HEK293 (cell line): ENCODE data around the gene ZNF878.

ENCODE experiments used
- FEZF1 ChIP-seq: fragments of 450-650 bp; formaldehyde crosslinking; IDR thresholded peaks from 2 replicates; pipeline ENCODE4 v1.5.1; 2016; ENCODE audit warnings: missing biosample characterization, missing genetic modification characterization
- GLI2 ChIP-seq: fragments of 450-650 bp; formaldehyde crosslinking; IDR thresholded peaks from 2 replicates; pipeline ENCODE4; 2017; ENCODE audit warnings: missing biosample characterization, missing genetic modification characterization, low read depth, borderline replicate concordance
- GLI4 ChIP-seq: fragments of 450-650 bp; formaldehyde crosslinking; IDR thresholded peaks from 2 replicates; pipeline ENCODE4 v1.5.1; 2016; ENCODE audit warnings: missing biosample characterization, missing genetic modification characterization
- KLF16 ChIP-seq: fragments of 450-650 bp; formaldehyde crosslinking; IDR thresholded peaks from 2 replicates; pipeline ENCODE4 v1.5.1; 2017; ENCODE audit warnings: missing biosample characterization, missing genetic modification characterization
- KLF7 ChIP-seq: fragments of 450-650 bp; formaldehyde crosslinking; IDR thresholded peaks from 2 replicates; pipeline ENCODE4 v1.5.1; 2016; ENCODE audit warnings: missing biosample characterization, missing genetic modification characterization, borderline replicate concordance
- KLF8 ChIP-seq: fragments of 450-650 bp; formaldehyde crosslinking; IDR thresholded peaks from 2 replicates; pipeline ENCODE4 v1.5.1; 2016; ENCODE audit warnings: missing biosample characterization, missing genetic modification characterization
- MEIS1 ChIP-seq: sonication (generic); formaldehyde crosslinking; IDR thresholded peaks from 2 replicates; pipeline ENCODE4 v1.8.1; 2022; ENCODE audit warnings: missing genetic modification reagents, mild to moderate bottlenecking, borderline replicate concordance
- MZF1 ChIP-seq: fragments of 450-650 bp; formaldehyde crosslinking; IDR thresholded peaks from 2 replicates; pipeline ENCODE4 v1.5.1; 2017; ENCODE audit warnings: missing biosample characterization, missing genetic modification characterization, borderline replicate concordance
- OSR2 ChIP-seq: fragments of 450-650 bp; formaldehyde crosslinking; IDR thresholded peaks from 2 replicates; pipeline ENCODE4 v1.5.1; 2016; ENCODE audit warnings: missing biosample characterization, missing genetic modification characterization
- PRDM1 ChIP-seq: fragments of 450-650 bp; formaldehyde crosslinking; IDR thresholded peaks from 2 replicates; pipeline ENCODE4; 2016; ENCODE audit warnings: missing biosample characterization, missing genetic modification characterization
- ZBTB17 ChIP-seq: fragments of 450-650 bp; formaldehyde crosslinking; IDR thresholded peaks from 2 replicates; pipeline ENCODE4 v1.5.1; 2016; ENCODE audit warnings: missing biosample characterization, missing genetic modification characterization
- ZFP37 ChIP-seq: fragments of 450-650 bp; formaldehyde crosslinking; IDR thresholded peaks from 2 replicates; pipeline ENCODE4 v1.5.1; 2016; ENCODE audit warnings: missing biosample characterization, missing genetic modification characterization
- ZFP69B ChIP-seq: fragments of 450-650 bp; formaldehyde crosslinking; IDR thresholded peaks from 2 replicates; pipeline ENCODE4 v1.5.1; 2016; ENCODE audit warnings: missing biosample characterization, missing genetic modification characterization
- ZNF140 ChIP-seq: fragments of 450-650 bp; formaldehyde crosslinking; IDR thresholded peaks from 2 replicates; pipeline ENCODE4 v1.5.1; 2016; ENCODE audit warnings: missing biosample characterization, missing genetic modification characterization
- ZNF146 ChIP-seq: fragments of 450-650 bp; formaldehyde crosslinking; IDR thresholded peaks from 2 replicates; pipeline ENCODE4 v1.5.1; 2016; ENCODE audit warnings: missing biosample characterization, missing genetic modification characterization
- ZNF169 ChIP-seq: fragments of 450-650 bp; formaldehyde crosslinking; IDR thresholded peaks from 2 replicates; pipeline ENCODE4 v1.5.1; 2016; ENCODE audit warnings: missing biosample characterization, missing genetic modification characterization
- ZNF274 ChIP-seq, 2 experiments: fragments of 200-500 bp in 1 of 2; fragments of 450-650 bp in 1 of 2; sonication (Bioruptor generic) in 1 of 2; formaldehyde crosslinking in 1 of 2; IDR thresholded peaks; 2 replicates each; pipeline versions ENCODE4 v1.5.1 to v1.6.1; 2014 to 2016; ENCODE audit warnings: borderline replicate concordance in 1 of 2, inconsistent platforms in 1 of 2, low read length in 1 of 2, missing biosample characterization in 1 of 2, missing genetic modification characterization in 1 of 2
- ZNF302 ChIP-seq: fragments of 450-650 bp; formaldehyde crosslinking; IDR thresholded peaks from 2 replicates; pipeline ENCODE4 v1.5.1; 2016; ENCODE audit warnings: missing biosample characterization, missing genetic modification characterization, low read depth
- ZNF514 ChIP-seq: fragments of 450-650 bp; formaldehyde crosslinking; IDR thresholded peaks from 2 replicates; pipeline ENCODE4 v1.5.1; 2016; ENCODE audit warnings: missing biosample characterization, missing genetic modification characterization
- ZNF530 ChIP-seq: fragments of 450-650 bp; formaldehyde crosslinking; IDR thresholded peaks from 2 replicates; pipeline ENCODE4 v1.5.1; 2016; ENCODE audit warnings: low read depth, missing biosample characterization, missing genetic modification characterization
- ZNF560 ChIP-seq: fragments of 450-650 bp; formaldehyde crosslinking; IDR thresholded peaks from 2 replicates; pipeline ENCODE4 v1.5.1; 2017; ENCODE audit warnings: missing biosample characterization, missing genetic modification characterization, borderline replicate concordance
- ZNF660 ChIP-seq: fragments of 450-650 bp; IDR thresholded peaks from 2 replicates; pipeline ENCODE4 v1.5.1; 2018; ENCODE audit warnings: missing biosample characterization, mild to moderate bottlenecking, missing genetic modification characterization
- ZNF701 ChIP-seq: fragments of 450-650 bp; formaldehyde crosslinking; IDR thresholded peaks from 2 replicates; pipeline ENCODE4 v1.5.1; 2016; ENCODE audit warnings: missing biosample characterization, missing genetic modification characterization
- ZNF785 ChIP-seq: fragments of 450-650 bp; formaldehyde crosslinking; IDR thresholded peaks from 2 replicates; pipeline ENCODE4 v1.5.1; 2016; ENCODE audit warnings: missing biosample characterization, missing genetic modification characterization
- ZNF791 ChIP-seq: fragments of 450-650 bp; formaldehyde crosslinking; IDR thresholded peaks from 2 replicates; pipeline ENCODE4 v1.5.1; 2016; ENCODE audit warnings: missing biosample characterization, missing genetic modification characterization
- ZNF843 ChIP-seq: fragments of 450-650 bp; formaldehyde crosslinking; IDR thresholded peaks from 2 replicates; pipeline ENCODE4 v1.5.1; 2016; ENCODE audit warnings: missing biosample characterization, missing genetic modification characterization
- ZSCAN16 ChIP-seq: fragments of 450-650 bp; formaldehyde crosslinking; IDR thresholded peaks from 2 replicates; pipeline ENCODE4 v1.5.1; 2016; ENCODE audit warnings: missing biosample characterization, missing genetic modification characterization
- TF ChIP-seq, protein P1 (sequence below): fragments of 450-650 bp; formaldehyde crosslinking; IDR thresholded peaks from 2 replicates; pipeline ENCODE4 v1.5.1; 2016; ENCODE audit warnings: missing biosample characterization, missing genetic modification characterization
- TF ChIP-seq, protein P2 (sequence below): fragments of 450-650 bp; formaldehyde crosslinking; IDR thresholded peaks from 2 replicates; pipeline ENCODE4 v1.5.1; 2017; ENCODE audit warnings: missing biosample characterization, missing genetic modification characterization
- TF ChIP-seq, protein P3 (sequence below): fragments of 450-650 bp; formaldehyde crosslinking; IDR thresholded peaks from 2 replicates; pipeline ENCODE4 v1.5.1; 2016; ENCODE audit warnings: missing biosample characterization, missing genetic modification characterization
- TF ChIP-seq, protein P4 (sequence below): fragments of 450-650 bp; formaldehyde crosslinking; IDR thresholded peaks from 2 replicates; pipeline ENCODE4 v1.5.1; 2016; ENCODE audit warnings: missing biosample characterization, missing genetic modification characterization, low read depth
- TF ChIP-seq, protein P5 (sequence below): sonication (generic); formaldehyde crosslinking; IDR thresholded peaks from 2 replicates; pipeline ENCODE4 v1.8.1; 2022; ENCODE audit warnings: mild to moderate bottlenecking, moderate library complexity, missing genetic modification reagents

ZNF878 gene

DNA sequence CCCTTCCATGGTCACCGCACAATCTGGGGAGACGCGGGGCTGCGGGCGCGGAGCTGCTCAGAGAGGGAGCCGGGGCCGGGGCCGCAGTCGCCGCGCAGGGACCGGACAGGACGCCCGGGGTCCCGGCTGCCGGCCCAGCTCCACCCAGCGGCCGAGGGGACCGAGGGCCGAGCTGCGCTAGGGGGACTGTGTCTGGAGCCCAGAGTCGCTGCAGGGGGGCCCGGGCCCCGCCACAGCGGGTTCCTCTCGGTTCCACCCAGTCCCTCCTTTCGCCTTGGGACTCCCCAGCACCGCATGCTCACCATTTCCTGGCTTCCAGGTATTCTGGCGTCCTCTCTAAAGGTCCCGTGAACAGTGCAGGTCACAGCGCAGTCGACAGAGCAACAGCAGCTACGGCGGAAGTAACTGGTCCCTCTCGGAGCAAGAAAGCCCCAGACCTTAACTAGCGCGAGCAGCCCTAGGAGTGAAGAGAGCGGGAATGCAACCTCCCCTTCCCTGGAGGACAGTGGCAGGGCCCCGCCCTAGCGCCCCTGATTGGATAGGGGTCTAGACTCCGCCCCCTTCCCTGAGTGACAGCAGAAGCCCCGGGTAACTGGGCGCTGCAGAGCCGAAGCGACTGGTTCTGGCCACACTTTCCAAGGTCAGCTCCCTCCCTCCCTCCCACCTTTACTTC is at the start of gene ZNF878 (continued):
- no peak for TF ChIP-seq ZNF140
- no peak for TF ChIP-seq MEIS1 (CRISPR knock-in tag)
- no peak for TF ChIP-seq ZNF791 (tag by site-specific recombination)
- TF ChIP-seq FEZF1 (tag by site-specific recombination): no peak
- peak; percentile 38; the same call in 1 of the 2 replicates for TF ChIP-seq KLF8
- TF ChIP-seq ZBTB17 (tag by site-specific recombination): peak; percentile 23; the same call in 1 of the 2 replicates
- no peak for TF ChIP-seq MZF1 (tag by site-specific recombination)
- TF ChIP-seq, protein P1, sequence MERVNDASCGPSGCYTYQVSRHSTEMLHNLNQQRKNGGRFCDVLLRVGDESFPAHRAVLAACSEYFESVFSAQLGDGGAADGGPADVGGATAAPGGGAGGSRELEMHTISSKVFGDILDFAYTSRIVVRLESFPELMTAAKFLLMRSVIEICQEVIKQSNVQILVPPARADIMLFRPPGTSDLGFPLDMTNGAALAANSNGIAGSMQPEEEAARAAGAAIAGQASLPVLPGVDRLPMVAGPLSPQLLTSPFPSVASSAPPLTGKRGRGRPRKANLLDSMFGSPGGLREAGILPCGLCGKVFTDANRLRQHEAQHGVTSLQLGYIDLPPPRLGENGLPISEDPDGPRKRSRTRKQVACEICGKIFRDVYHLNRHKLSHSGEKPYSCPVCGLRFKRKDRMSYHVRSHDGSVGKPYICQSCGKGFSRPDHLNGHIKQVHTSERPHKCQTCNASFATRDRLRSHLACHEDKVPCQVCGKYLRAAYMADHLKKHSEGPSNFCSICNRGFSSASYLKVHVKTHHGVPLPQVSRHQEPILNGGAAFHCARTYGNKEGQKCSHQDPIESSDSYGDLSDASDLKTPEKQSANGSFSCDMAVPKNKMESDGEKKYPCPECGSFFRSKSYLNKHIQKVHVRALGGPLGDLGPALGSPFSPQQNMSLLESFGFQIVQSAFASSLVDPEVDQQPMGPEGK (tag by site-specific recombination): peak; percentile 25; the same call in 1 of the 2 replicates
- TF ChIP-seq ZNF274 (IDR thresholded peaks at IDR 0.05; ENCODE audit: low read length): no peak
- no peak for TF ChIP-seq ZNF274 (tag by site-specific recombination; IDR thresholded peaks at IDR 0.05; ENCODE audit: borderline replicate concordance)
- no peak for TF ChIP-seq ZNF530
- no peak for TF ChIP-seq ZNF560 (tag by site-specific recombination)
- TF ChIP-seq ZFP69B (tag by site-specific recombination): no peak
- no peak for TF ChIP-seq ZNF660
- no peak for TF ChIP-seq ZSCAN16 (tag by site-specific recombination)
- TF ChIP-seq, protein P2, sequence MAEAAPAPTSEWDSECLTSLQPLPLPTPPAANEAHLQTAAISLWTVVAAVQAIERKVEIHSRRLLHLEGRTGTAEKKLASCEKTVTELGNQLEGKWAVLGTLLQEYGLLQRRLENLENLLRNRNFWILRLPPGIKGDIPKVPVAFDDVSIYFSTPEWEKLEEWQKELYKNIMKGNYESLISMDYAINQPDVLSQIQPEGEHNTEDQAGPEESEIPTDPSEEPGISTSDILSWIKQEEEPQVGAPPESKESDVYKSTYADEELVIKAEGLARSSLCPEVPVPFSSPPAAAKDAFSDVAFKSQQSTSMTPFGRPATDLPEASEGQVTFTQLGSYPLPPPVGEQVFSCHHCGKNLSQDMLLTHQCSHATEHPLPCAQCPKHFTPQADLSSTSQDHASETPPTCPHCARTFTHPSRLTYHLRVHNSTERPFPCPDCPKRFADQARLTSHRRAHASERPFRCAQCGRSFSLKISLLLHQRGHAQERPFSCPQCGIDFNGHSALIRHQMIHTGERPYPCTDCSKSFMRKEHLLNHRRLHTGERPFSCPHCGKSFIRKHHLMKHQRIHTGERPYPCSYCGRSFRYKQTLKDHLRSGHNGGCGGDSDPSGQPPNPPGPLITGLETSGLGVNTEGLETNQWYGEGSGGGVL: no peak
- TF ChIP-seq, protein P3, sequence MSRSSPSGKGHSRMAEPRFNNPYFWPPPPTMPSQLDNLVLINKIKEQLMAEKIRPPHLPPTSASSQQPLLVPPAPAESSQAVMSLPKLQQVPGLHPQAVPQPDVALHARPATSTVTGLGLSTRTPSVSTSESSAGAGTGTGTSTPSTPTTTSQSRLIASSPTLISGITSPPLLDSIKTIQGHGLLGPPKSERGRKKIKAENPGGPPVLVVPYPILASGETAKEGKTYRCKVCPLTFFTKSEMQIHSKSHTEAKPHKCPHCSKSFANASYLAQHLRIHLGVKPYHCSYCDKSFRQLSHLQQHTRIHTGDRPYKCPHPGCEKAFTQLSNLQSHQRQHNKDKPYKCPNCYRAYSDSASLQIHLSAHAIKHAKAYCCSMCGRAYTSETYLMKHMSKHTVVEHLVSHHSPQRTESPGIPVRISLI: no peak
- TF ChIP-seq ZNF701: no peak
- no peak for TF ChIP-seq PRDM1 (tag by site-specific recombination)
- no peak for TF ChIP-seq KLF7 (tag by site-specific recombination)
- TF ChIP-seq, protein P4, sequence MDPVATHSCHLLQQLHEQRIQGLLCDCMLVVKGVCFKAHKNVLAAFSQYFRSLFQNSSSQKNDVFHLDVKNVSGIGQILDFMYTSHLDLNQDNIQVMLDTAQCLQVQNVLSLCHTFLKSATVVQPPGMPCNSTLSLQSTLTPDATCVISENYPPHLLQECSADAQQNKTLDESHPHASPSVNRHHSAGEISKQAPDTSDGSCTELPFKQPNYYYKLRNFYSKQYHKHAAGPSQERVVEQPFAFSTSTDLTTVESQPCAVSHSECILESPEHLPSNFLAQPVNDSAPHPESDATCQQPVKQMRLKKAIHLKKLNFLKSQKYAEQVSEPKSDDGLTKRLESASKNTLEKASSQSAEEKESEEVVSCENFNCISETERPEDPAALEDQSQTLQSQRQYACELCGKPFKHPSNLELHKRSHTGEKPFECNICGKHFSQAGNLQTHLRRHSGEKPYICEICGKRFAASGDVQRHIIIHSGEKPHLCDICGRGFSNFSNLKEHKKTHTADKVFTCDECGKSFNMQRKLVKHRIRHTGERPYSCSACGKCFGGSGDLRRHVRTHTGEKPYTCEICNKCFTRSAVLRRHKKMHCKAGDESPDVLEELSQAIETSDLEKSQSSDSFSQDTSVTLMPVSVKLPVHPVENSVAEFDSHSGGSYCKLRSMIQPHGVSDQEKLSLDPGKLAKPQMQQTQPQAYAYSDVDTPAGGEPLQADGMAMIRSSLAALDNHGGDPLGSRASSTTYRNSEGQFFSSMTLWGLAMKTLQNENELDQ (tag by site-specific recombination): no peak
- no peak for TF ChIP-seq GLI4 (tag by site-specific recombination)
- no peak for TF ChIP-seq ZNF146 (tag by site-specific recombination)
- TF ChIP-seq ZNF169 (tag by site-specific recombination): no peak
- TF ChIP-seq ZNF514 (tag by site-specific recombination): no peak
- TF ChIP-seq ZNF302 (tag by site-specific recombination): no peak
- no peak for TF ChIP-seq ZFP37 (tag by site-specific recombination)
- no peak for TF ChIP-seq OSR2 (tag by site-specific recombination)
- TF ChIP-seq GLI2: no peak
- TF ChIP-seq ZNF843 (tag by site-specific recombination): no peak
- no peak for TF ChIP-seq KLF16
- no peak for TF ChIP-seq ZNF785 (tag by site-specific recombination)
- TF ChIP-seq, protein P5, sequence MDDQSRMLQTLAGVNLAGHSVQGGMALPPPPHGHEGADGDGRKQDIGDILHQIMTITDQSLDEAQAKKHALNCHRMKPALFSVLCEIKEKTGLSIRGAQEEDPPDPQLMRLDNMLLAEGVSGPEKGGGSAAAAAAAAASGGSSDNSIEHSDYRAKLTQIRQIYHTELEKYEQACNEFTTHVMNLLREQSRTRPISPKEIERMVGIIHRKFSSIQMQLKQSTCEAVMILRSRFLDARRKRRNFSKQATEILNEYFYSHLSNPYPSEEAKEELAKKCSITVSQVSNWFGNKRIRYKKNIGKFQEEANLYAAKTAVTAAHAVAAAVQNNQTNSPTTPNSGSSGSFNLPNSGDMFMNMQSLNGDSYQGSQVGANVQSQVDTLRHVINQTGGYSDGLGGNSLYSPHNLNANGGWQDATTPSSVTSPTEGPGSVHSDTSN (CRISPR knock-in tag): peak; percentile 57; the same call in 1 of the 2 replicates
